ENCODE measurements around the gene LETM1. TPM values are rescaled to one million over a fixed set of nuclear protein-coding genes. Genes with fewer than 3 reads are reported as not detected.

Gene LETM1
- total RNA-seq, 2 donors from 2014 or later = 45.7 to 52.4 TPM

DNA sequence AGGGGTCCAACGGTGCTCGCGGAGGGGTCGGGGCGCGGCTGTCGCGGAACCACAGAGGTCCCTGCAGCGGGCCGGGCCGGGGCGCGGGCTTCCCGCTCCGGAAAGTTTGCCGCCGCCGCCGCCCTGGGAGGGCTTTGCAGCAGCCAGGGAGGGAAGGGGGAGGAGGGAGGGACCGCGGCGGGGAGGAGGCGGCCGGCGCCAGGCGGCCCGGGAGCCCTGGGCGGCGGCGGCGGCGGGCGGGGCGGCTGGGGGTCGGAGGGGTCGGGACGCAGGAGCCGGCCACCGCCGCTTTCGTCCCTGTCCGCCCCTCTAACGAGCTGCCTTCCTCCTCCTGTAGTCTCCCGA, 62.5 kb downstream of the LETM1 start:
- peaks cover 7% of the 10 kb centered on the region for H3K4me1 ChIP-seq (ENCODE audit: control insufficient read depth, insufficient read depth, low read length)
- Mint-ChIP-seq H3K36me3 (ENCODE audit: low read depth) (no peaks in the 10 kb centered on the region), H3K27me3 (ENCODE audit: insufficient read depth) (peaks cover 27% of the 10 kb centered on the region), H3K4me1 (no peaks in the 10 kb centered on the region), H3K4me3 (peak overlapping the region; percentile 66), H3K27ac (no peak overlapping the region), H3K9me3 (no peaks in the 10 kb centered on the region)
- peak; percentile 80 for DNase-seq
- peaks cover 17% of the 10 kb centered on the region for H3K27me3 ChIP-seq (ENCODE audit: control insufficient read depth, insufficient read depth, low read length, poor library complexity, severe bottlenecking)
- no peak overlapping the region for H3K9ac ChIP-seq (ENCODE audit: extremely low read depth, low read length, poor library complexity, severe bottlenecking)
- no peak overlapping the region for H3K27ac ChIP-seq (ENCODE audit: low read depth, low read length)
- no peaks in the 10 kb centered on the region for H3K9me3 ChIP-seq (ENCODE audit: control insufficient read depth, low read length)
- WGBS, 2 experiments (ENCODE audit: insufficient coverage in 1 of 2, insufficient read length in 1 of 2) = 0% methylated on average over 42 of the region's 44 CpGs; no CpG with 5 or more reads in 1 of the 2 experiments
- no peaks in the 10 kb centered on the region for H3K36me3 ChIP-seq (ENCODE audit: control insufficient read depth, insufficient read depth, low read length)
- H3K4me3 ChIP-seq (ENCODE audit: low read length) = no peak overlapping the region
- TF ChIP-seq, protein P1, sequence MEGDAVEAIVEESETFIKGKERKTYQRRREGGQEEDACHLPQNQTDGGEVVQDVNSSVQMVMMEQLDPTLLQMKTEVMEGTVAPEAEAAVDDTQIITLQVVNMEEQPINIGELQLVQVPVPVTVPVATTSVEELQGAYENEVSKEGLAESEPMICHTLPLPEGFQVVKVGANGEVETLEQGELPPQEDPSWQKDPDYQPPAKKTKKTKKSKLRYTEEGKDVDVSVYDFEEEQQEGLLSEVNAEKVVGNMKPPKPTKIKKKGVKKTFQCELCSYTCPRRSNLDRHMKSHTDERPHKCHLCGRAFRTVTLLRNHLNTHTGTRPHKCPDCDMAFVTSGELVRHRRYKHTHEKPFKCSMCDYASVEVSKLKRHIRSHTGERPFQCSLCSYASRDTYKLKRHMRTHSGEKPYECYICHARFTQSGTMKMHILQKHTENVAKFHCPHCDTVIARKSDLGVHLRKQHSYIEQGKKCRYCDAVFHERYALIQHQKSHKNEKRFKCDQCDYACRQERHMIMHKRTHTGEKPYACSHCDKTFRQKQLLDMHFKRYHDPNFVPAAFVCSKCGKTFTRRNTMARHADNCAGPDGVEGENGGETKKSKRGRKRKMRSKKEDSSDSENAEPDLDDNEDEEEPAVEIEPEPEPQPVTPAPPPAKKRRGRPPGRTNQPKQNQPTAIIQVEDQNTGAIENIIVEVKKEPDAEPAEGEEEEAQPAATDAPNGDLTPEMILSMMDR (conservative IDR thresholded peaks at IDR 0.05) = no peak

DNA sequence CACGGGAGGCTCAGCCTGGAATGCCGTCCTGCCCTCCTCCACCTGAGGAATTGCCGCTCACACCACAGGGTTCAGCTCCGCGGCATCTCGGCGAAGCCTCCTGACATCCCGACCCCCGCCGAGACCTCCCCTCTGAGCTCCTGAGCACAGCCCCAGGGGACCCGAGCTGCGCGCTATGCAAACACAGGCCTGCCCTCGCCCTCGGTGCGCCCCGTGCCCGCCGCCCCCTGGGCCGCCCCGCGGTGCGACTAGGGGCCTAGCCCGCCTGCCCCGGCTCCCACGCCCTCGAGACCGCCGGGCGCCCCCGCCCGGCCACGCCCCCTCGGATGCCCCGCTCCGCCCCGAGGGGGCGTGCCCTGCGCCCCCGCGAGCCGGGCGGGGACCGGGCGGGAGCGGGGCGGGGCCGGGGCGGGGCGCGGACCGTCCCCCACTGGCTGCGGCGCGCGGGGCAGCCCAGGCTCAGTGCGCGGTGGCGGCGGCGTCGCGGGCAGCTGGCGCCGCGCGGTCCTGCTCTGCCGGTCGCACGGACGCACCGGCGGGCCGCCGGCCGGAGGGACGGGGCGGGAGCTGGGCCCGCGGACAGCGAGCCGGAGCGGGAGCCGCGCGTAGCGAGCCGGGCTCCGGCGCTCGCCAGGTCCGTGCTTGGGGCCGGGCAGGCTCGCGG, 63.0 kb downstream of the LETM1 start, which contains the start of gene FGFR3:
FGFR3 (plus strand) TSS at position 462 of the 664 bp plus-strand sequence. CDS start 642 bp downstream, outside the sequence.
- H3K4me3 Mint-ChIP-seq = peak within 1 kb of the TSS; percentile 66
- H3K36me3 Mint-ChIP-seq (ENCODE audit: low read depth) = no peaks in the 10 kb centered on the region
- H3K4me1 Mint-ChIP-seq = no peaks in the 10 kb centered on the region
- peaks cover 7% of the 10 kb centered on the region for H3K4me1 ChIP-seq (ENCODE audit: control insufficient read depth, insufficient read depth, low read length)
- H3K9me3 Mint-ChIP-seq = no peaks in the 10 kb centered on the region
- H3K27me3 ChIP-seq (ENCODE audit: control insufficient read depth, insufficient read depth, low read length, poor library complexity, severe bottlenecking) = peaks cover 17% of the 10 kb centered on the region
- no peaks in the 10 kb centered on the region for H3K9me3 ChIP-seq (ENCODE audit: control insufficient read depth, low read length)
- peak within 1 kb of the TSS; percentile 34 for H3K9ac ChIP-seq (ENCODE audit: extremely low read depth, low read length, poor library complexity, severe bottlenecking)
- H3K36me3 ChIP-seq (ENCODE audit: control insufficient read depth, insufficient read depth, low read length) = no peaks in the 10 kb centered on the region
- no peak within 1 kb of the TSS for H3K27ac ChIP-seq (ENCODE audit: low read depth, low read length)
- H3K27ac Mint-ChIP-seq = peak within 1 kb of the TSS; percentile 72
- H3K27me3 Mint-ChIP-seq (ENCODE audit: insufficient read depth) = peaks cover 27% of the 10 kb centered on the region
- H3K4me3 ChIP-seq (ENCODE audit: low read length) = peak within 1 kb of the TSS; percentile 80
- peak; percentile 93 for DNase-seq
- TF ChIP-seq, protein P1 (conservative IDR thresholded peaks at IDR 0.05) = no peak
- WGBS, 2 experiments (ENCODE audit: insufficient coverage in 1 of 2, insufficient read length in 1 of 2) = 0 to 4% methylated on average over 10 to 95 of the region's 95 CpGs

DNA sequence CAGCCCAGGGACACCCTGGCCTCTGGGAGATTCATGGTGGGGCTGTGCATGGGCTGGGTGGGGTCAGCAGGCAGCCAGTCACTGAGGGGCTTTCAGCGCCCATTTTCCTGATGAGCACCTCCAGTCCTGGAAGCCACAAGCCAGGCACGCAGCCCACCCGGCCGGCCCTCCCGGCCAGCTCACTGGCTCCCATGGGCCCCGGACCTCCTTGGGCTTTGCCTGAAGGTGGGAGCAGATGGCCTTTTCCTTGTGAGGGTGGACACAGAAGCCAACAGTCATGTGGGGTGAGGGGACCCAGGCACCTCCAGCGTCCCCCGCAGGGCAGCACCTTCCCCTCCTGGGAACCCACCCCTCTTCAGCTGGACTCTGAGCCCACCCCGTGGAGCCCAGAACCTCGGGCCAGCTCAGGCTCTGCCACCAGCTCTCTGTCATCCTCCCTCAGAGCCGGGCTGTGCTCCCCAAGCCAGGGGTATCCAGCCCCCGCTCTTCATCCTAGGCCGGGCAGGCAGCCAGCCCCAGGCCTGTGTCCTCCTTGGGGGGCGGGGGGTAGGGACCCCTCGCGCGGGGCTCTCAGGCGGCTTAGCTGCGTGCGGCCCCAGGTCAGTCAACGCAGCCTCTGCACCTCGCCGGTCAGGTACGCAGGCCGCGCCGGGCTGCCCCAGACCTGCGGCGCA, 63.7 kb downstream of the LETM1 start:
- H3K27me3 Mint-ChIP-seq (ENCODE audit: insufficient read depth) = peaks cover 27% of the 10 kb centered on the region
- H3K27ac Mint-ChIP-seq = peak overlapping the region; percentile 72
- H3K27ac ChIP-seq (ENCODE audit: low read depth, low read length) = no peak overlapping the region

More for the DNA sequence above, 63.7 kb downstream of the LETM1 start:
- Histone ChIP-seq H3K4me1 (ENCODE audit: control insufficient read depth, insufficient read depth, low read length) (peaks cover 7% of the 10 kb centered on the region), H3K9me3 (ENCODE audit: control insufficient read depth, low read length) (no peaks in the 10 kb centered on the region), H3K9ac (ENCODE audit: extremely low read depth, low read length, poor library complexity, severe bottlenecking) (no peak overlapping the region), H3K4me3 (ENCODE audit: low read length) (no peak overlapping the region), H3K27me3 (ENCODE audit: control insufficient read depth, insufficient read depth, low read length, poor library complexity, severe bottlenecking) (peaks cover 17% of the 10 kb centered on the region), H3K36me3 (ENCODE audit: control insufficient read depth, insufficient read depth, low read length) (no peaks in the 10 kb centered on the region)
- Mint-ChIP-seq H3K4me1 (no peaks in the 10 kb centered on the region), H3K36me3 (ENCODE audit: low read depth) (no peaks in the 10 kb centered on the region), H3K9me3 (no peaks in the 10 kb centered on the region), H3K4me3 (peak overlapping the region; percentile 55)
- no peak for DNase-seq
- TF ChIP-seq, protein P1 (conservative IDR thresholded peaks at IDR 0.05) = no peak
- WGBS, 2 experiments (ENCODE audit: insufficient coverage in 1 of 2, insufficient read length in 1 of 2) = 26 to 46% methylated on average over 8 to 29 of the region's 29 CpGs
